ENCODE results near the gene PRKCZ. TPM values are rescaled to one million over a fixed set of nuclear protein-coding genes. Genes with fewer than 3 reads are reported as not detected.

The PRKCZ gene
- total RNA-seq, 2 experiments from 2014 or later: 8.0 to 10.0 TPM

- H3K36me3 ChIP-seq (ENCODE audit: insufficient read depth, low read length): no peaks in the 10 kb centered on the region
- DNase-seq (ENCODE audit: low spot score): no peak
- H2AFZ ChIP-seq (ENCODE audit: low read length): no peak overlapping the region
- H3K79me2 ChIP-seq (ENCODE audit: insufficient read depth, low read depth, low read length): no peaks in the 10 kb centered on the region
- ChIA-PET CTCF (ENCODE audit: unreplicated experiment) (no interaction called here), POLR2A (no interaction called here)
- H3K9me3 ChIP-seq (ENCODE audit: low read length): no peaks in the 10 kb centered on the region
- peaks cover 7% of the 10 kb centered on the region for H3K4me1 ChIP-seq (ENCODE audit: insufficient read depth, low read length, poor library complexity, severe bottlenecking)
- BruUV-seq (replicated peaks): no TSS peak
- H3K9me2 ChIP-seq (ENCODE audit: insufficient read depth, low read length): no peaks in the 10 kb centered on the region
- intact Hi-C loops (cut with micrococcal nuclease; ENCODE audit: unreplicated experiment): no loop called here
- H4K20me1 ChIP-seq (ENCODE audit: insufficient read depth, low read length): no peaks in the 10 kb centered on the region
- H3K4me3 ChIP-seq (ENCODE audit: low read depth, low read length, poor library complexity, severe bottlenecking): no peak overlapping the region
- no peak overlapping the region for H3K4me2 ChIP-seq (ENCODE audit: low read length)
- no peak overlapping the region for H3K27ac ChIP-seq (ENCODE audit: low read depth, low read length, poor library complexity, severe bottlenecking)
- TF ChIP-seq EZH2phosphoT487 (IDR thresholded peaks at IDR 0.05; ENCODE audit: borderline replicate concordance, low read depth, low read length) (no peak), CTCF (conservative IDR thresholded peaks at IDR 0.05; ENCODE audit: low read length) (no peak)
Measured at GRCh38 chr1:2128189-2128901, 78.1 kb downstream of the PRKCZ start.

- TF ChIP-seq EZH2phosphoT487 (IDR thresholded peaks at IDR 0.05; ENCODE audit: borderline replicate concordance, low read depth, low read length) (no peak), CTCF (conservative IDR thresholded peaks at IDR 0.05; ENCODE audit: low read length) (no peak)
- Histone ChIP-seq H3K4me3 (ENCODE audit: low read depth, low read length, poor library complexity, severe bottlenecking) (no peak overlapping the region), H3K4me1 (ENCODE audit: insufficient read depth, low read length, poor library complexity, severe bottlenecking) (peaks cover 7% of the 10 kb centered on the region), H3K4me2 (ENCODE audit: low read length) (no peak overlapping the region), H3K27ac (ENCODE audit: low read depth, low read length, poor library complexity, severe bottlenecking) (no peak overlapping the region), H2AFZ (ENCODE audit: low read length) (no peak overlapping the region), H3K79me2 (ENCODE audit: insufficient read depth, low read depth, low read length) (no peaks in the 10 kb centered on the region), H3K9me2 (ENCODE audit: insufficient read depth, low read length) (no peaks in the 10 kb centered on the region), H3K9me3 (ENCODE audit: low read length) (no peaks in the 10 kb centered on the region), H4K20me1 (ENCODE audit: insufficient read depth, low read length) (no peaks in the 10 kb centered on the region), H3K36me3 (ENCODE audit: insufficient read depth, low read length) (no peaks in the 10 kb centered on the region)
- no peak for DNase-seq (ENCODE audit: low spot score)
- intact Hi-C loops (cut with micrococcal nuclease; ENCODE audit: unreplicated experiment): no loop called here
- ChIA-PET CTCF (ENCODE audit: unreplicated experiment) (no interaction called here), POLR2A (no interaction called here)
- BruUV-seq (replicated peaks): no TSS peak
Measured at GRCh38 chr1:2129256-2129943, 79.2 kb downstream of the PRKCZ start.

DNA sequence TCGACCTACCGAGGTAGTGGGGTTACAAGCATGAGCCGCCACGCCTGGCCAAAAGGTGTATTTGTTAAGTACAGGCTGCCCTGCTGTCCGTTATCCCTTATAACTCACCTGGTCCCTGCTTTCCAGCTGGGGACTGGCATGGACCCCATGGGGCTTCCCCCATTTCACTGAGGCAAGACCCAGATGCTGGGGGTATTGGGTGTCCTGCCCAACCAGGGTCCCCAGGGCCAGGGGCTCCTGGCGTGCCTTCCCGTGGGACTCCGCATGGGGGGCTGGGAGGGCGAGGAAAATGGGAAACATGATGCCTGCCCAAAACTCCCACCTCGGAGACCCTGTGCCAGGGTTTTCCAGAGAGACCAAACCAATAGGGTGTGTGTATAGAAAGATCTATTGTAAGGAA, 79.9 kb downstream of the PRKCZ start:
- no peaks in the 10 kb centered on the region for H4K20me1 ChIP-seq (ENCODE audit: insufficient read depth, low read length)
- DNase-seq (ENCODE audit: low spot score): no peak
- no peak overlapping the region for H3K4me2 ChIP-seq (ENCODE audit: low read length)
- no peak for TF ChIP-seq EZH2phosphoT487 (IDR thresholded peaks at IDR 0.05; ENCODE audit: borderline replicate concordance, low read depth, low read length)
- TF ChIP-seq CTCF (conservative IDR thresholded peaks at IDR 0.05; ENCODE audit: low read length): no peak
- peaks cover 7% of the 10 kb centered on the region for H3K4me1 ChIP-seq (ENCODE audit: insufficient read depth, low read length, poor library complexity, severe bottlenecking)
- H3K9me2 ChIP-seq (ENCODE audit: insufficient read depth, low read length): no peaks in the 10 kb centered on the region
- H3K4me3 ChIP-seq (ENCODE audit: low read depth, low read length, poor library complexity, severe bottlenecking): no peak overlapping the region
- no TSS peak for BruUV-seq (replicated peaks)
- ChIA-PET POLR2A (no interaction called here), CTCF (ENCODE audit: unreplicated experiment) (no interaction called here)
- intact Hi-C loops (cut with micrococcal nuclease; ENCODE audit: unreplicated experiment): no loop called here
- no peaks in the 10 kb centered on the region for H3K36me3 ChIP-seq (ENCODE audit: insufficient read depth, low read length)
- H3K9me3 ChIP-seq (ENCODE audit: low read length): no peaks in the 10 kb centered on the region
- no peak overlapping the region for H2AFZ ChIP-seq (ENCODE audit: low read length)
- H3K27ac ChIP-seq (ENCODE audit: low read depth, low read length, poor library complexity, severe bottlenecking): no peak overlapping the region
- H3K79me2 ChIP-seq (ENCODE audit: insufficient read depth, low read depth, low read length): no peaks in the 10 kb centered on the region
